Inferior parietal cortex (tissue), 1 donor: ENCODE measurements around the gene UQCRH.
"Not testable (repeated sequence)": the region's sequence is repeated elsewhere in the genome, so short reads cannot be mapped to it uniquely, and the experiment has no call there.

ENCODE experiments used
- DNase-seq: peaks from one replicate; pipeline ENCODE4 v3.0.0-alpha.2; 2016; ENCODE audit errors: extremely low spot score

UQCRH gene

GRCh38 chr1:46300673-46301405, 2.7 kb upstream of the UQCRH start:
- no peak for DNase-seq

DNA sequence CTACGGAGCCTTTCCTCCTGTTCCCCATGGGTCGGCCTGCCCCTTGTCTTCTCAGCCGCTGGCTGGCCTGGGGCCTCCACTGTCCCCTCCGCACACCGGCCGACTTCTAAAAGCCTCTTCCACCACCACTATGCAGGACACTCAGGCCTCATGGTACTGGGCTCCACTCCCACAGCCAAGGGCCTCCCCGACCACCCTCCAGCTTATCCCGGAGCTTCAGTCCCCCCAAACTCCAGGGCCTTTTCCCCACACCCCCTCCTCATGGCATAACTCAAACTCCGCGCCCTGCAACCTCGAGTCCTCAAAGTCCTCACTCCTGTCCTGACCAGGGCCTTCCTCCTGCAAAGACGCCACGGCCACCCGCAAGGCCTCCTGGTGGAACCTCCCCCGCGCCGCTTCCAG, 2.1 kb upstream of the UQCRH start:
- DNase-seq, result no peak

GRCh38 chr1:46301808-46302640, 1.5 kb upstream of the UQCRH start:
- peak; percentile 27 for DNase-seq

- DNase-seq, result peak; percentile 44
Observed at GRCh38 chr1:46302641-46303037, 859 bp upstream of the UQCRH start.

GRCh38 chr1:46303872-46304326, 401 bp downstream of the UQCRH start:
- DNase-seq, result no peak

GRCh38 chr1:46306159-46306530, 2.6 kb downstream of the UQCRH start:
- no peak for DNase-seq

GRCh38 chr1:46309401-46310159, 6.1 kb downstream of the UQCRH start:
- no peak for DNase-seq

GRCh38 chr1:46310321-46310720, 6.8 kb downstream of the UQCRH start:
- DNase-seq, result no peak

DNA sequence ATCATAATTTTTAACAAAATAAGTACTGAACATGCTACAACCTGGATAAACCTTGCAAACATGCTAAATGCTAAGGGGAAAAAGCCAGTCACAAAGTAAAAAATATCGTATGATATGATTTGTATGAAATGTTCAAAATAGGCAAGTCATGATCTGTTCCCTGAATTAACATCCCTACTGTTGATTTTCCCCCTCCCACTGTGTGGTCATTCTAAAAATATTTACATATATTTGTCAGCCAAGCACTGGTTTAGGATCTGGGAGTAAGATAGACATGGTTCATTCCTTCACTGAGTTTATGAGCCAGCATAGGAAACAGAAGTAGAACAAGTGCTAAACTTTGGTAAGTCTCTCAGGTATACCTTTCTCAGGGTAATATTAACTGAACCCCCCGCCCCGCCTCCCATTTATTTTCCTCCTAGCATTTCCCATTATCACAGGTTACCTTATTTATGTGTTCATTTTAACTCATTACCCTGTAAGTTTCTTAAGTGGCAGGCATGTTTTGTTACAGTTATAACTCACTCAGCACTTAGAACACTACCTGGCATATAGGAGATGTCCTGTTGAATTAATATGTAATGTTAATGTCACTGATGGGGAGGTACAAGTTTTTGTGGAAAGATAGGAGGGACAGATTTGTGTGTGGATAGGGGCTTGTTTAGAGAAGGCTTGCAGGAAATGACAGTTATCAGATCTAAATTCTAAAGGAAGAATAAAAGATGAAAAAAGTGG, 12.3 kb downstream of the UQCRH start:
- no peak for DNase-seq

DNA sequence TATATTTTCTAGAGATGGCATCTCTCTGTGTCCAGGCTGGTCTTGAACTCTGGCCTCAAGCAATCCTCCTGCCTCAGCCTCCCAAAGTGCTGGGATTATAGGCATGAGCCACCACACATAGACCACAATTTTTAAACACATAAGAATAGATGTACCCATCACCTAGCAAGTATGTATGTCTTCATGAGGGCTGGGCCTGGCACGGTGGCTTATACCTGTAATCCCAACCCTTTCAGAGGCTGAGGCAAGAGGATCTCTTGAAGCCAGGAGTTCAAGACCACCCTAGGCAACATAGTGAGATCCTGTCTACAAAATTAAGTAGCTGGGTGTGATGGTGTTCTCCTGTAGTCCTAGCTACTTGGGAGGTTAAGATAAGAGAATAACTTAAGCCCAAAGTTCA, 13.8 kb downstream of the UQCRH start:
- DNase-seq, result no peak

DNA sequence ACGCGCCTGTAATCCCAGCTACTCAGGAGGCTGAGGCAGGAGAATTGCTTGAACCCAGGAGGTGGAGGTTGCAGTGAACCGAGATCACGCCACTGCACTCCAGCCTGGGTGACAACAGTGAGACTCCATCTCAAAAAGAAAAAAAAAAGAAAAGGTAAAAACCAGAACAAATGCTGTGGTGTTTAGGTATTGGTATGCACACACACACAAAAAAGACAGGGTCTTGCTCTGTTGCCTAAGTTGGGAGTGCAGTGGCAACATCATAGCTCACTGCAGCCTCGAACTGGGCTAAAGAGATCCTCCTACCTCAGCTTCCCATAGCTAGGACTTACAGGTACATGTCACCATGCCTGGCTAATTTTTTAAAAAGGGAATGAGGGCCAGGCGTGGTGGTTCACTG, 15.8 kb downstream of the UQCRH start:
- DNase-seq, result not testable (repeated sequence)

GRCh38 chr1:46319960-46320914, 16.7 kb downstream of the UQCRH start:
- DNase-seq, result not testable (repeated sequence)

DNA sequence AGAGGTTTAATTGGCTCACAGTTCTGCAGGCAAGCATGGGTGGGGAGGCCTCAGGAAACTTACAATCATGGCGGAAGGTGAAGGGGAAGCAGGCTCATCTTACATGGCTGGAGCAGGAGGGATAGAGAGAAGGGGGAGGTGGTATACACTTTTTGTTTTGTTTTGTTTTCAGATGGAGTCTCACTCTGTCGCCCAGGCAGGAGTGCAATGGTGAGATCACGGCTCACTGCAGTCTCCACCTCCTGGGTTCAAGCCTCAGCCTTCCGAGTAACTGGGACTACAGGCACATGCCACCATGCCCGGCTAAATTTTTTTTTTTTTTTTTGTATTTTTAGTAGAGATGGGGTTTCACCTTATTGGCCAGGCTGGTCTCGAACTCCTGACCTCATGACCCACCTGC, 18.7 kb downstream of the UQCRH start:
- not testable (repeated sequence) for DNase-seq

DNA sequence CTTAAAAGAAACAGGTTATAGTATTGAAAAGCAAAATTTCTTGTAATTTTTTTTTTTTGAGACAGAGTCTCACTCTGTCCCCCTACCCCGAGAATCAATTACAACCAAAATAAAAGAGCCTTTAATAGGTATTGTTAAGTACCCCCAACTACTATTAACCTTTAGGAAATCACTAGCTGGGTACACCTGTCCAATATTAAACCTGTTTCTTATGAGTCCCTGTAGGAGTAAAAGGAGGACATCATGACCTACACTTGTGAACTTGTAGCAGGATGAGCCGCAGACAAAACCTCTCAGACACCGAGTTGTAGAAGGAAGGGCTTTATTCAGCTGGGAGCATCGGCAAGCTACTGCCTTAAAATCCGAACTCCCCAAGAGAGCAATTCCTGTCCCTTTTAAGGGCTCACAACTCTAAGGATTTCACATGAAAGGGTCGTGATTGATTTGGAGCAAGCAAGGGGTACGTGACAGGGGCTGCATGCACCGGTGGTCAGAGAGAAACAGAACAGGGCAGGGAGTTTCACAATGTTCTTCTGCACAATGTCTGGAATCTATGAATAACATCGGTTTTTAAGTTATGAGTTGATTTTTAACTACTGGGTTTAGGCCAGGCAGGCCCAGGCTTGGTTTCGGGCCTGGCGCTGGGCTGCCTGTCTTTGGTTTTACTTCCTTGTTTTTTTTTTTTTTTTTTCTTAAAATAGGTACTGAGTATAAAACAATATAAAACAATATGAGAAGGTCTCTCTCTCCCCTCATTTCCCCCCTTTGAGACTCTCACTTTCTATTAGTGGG, 22.0 kb downstream of the UQCRH start:
- DNase-seq, result not testable (repeated sequence)

DNA sequence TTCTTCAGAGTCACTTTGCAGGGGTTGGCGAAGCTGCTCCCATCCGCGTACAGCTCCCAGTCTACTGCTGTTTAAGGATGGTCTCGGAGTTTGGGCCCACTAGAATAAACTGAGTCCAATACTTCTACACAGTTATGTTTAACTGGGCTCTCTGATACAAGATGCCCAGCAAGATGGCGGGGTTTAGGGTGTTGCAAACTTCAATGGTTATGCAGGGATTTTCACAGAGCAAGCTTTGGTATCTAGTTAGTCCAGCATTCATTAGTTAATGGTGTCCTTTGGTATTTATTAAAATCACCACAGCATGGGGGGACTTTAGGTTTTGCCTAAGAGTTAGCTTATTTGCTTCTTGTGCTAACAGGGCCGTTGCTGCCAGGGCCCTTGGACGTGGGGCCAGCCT, 24.7 kb downstream of the UQCRH start:
- not testable (repeated sequence) for DNase-seq

DNA sequence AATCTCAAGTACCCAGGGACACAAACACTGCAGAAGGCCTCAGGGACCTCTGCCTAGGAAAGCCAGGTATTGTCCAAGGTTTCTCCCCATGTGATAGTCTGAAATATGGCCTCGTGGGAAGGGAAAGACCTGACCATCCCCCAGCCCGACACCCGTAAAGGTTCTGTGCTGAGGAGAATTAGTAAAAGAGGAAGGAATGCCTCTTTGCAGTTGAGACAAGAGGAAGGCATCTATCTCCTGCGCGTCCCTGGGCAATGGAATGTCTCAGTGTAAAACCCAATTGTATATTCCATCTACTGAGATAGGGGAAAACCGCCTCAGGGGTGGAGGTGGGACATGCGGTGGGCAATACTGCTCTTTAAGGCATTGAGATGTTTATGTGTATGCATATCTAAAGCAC, 26.3 kb downstream of the UQCRH start:
- not testable (repeated sequence) for DNase-seq

GRCh38 chr1:46330381-46330780, 26.9 kb downstream of the UQCRH start:
- not testable (repeated sequence) for DNase-seq

DNA sequence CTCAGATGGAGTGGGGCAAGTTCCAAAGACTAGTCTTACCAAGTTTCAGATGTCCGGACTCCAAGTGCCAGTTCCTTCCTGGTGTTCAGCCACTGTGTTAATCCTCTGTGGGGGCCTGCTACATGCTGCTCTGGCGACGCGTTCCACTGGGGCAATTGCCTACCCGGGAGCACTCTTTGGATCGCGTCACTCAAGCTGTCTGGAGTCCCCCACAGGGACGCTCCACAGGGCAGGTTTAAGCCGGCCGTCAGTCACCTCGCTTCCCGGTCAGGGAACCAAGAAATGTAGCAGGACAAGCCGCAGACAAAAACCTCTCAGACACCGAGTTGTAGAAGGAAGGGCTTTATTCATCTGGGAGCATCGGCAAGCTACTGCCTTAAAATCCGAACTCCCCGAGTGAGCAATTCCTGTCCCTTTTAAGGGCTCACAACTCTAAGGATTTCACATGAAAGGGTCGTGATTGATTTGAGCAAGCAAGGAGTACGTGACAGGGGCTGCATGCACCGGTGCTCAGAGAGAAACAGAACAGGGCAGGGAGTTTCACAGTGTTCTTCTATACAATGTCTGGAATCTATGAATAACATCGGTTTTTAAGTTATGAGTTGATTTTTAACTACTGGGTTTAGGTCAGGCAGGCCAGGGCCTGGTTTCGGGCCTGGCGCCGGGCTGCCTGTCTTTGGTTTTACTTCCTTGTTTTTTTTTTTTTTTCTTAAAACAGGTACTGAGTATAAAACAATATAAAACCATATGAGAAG, 28.5 kb downstream of the UQCRH start:
- DNase-seq, result not testable (repeated sequence)
